ENCODE measurements around the gene IGHMBP2. TPM values are rescaled to one million over a fixed set of nuclear protein-coding genes. Genes with fewer than 3 reads are reported as not detected.

Gene IGHMBP2
- total RNA-seq, 1 experiment from 2014 or later: 24.0 TPM

DNA sequence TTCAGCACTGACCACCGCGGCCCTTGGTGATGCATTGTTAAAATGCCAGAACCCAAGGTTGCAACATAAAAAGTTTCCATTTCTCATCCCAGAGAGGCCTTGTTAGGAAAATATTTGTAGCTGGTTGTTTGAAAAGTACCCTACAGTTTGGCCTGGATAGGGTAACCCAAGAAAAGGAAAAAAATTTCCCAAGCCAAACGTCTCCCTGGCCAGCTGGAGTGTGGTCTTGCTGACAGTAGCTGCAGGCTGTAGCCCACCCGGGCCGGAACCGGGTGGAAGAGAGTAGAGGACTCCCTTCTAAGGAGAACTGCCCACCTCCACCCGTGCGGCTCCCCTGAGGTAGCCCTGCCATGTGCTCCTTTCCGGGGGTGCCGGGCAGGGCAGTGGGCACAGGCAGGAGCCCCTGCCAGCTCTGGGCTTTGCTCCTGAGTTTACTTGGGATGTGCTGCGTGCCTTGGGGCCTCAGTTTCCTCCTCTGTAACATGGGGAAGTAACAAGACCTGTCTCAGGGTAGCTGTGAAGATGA, 38.5 kb downstream of the IGHMBP2 start:
- H3K4me2 ChIP-seq (ENCODE audit: insufficient read depth, insufficient read length, low read length): no peak overlapping the region
- H3K18ac ChIP-seq (ENCODE audit: insufficient read length, low read depth, low read length): no peak overlapping the region
- no peak overlapping the region for H3K4ac ChIP-seq (ENCODE audit: low read depth, low read length)
- no peak overlapping the region for H2AFZ ChIP-seq (ENCODE audit: low read length)
- H2BK5ac ChIP-seq (ENCODE audit: insufficient read length, low read length): no peak overlapping the region
- no peak overlapping the region for H4K8ac ChIP-seq (replicated peaks; ENCODE audit: insufficient read length, low read depth, low read length)
- no peak overlapping the region for H2BK12ac ChIP-seq (ENCODE audit: insufficient read length, low read depth, low read length)
- no CpG with 5 or more reads among the region's 11 CpGs for WGBS (ENCODE audit: extremely low coverage, insufficient read length, low lambda C conversion rate)
- no peaks in the 10 kb centered on the region for H3K27me3 ChIP-seq (ENCODE audit: insufficient read depth, low read length)
- H3K23ac ChIP-seq (ENCODE audit: insufficient read length, low read depth, low read length): no peak overlapping the region
- Mint-ChIP-seq H3K4me3 (no peak overlapping the region), H3K9me3 (no peaks in the 10 kb centered on the region), H3K27ac (peak overlapping the region in 2 of 3 experiments; percentile 70 to 92; a peak in 1 of 7 replicates), H3K27me3 (ENCODE audit: low read depth) (no peaks in the 10 kb centered on the region; the same call in 1 of the 2 replicates), H3K4me1 (peaks cover 9 to 10% of the 10 kb centered on the region in 2 experiments), H3K36me3 (ENCODE audit: insufficient read depth in 1 of 3, low read depth in 3 of 3) (peaks cover 0 to 25% (median 20%) of the 10 kb centered on the region in 3 experiments; a peak in 5 of 7 replicates)
- no peak overlapping the region for H3K14ac ChIP-seq (ENCODE audit: insufficient read depth, low read length)
- H3T11ph ChIP-seq (ENCODE audit: low read length): no peak overlapping the region
- no peak overlapping the region for H2BK20ac ChIP-seq (ENCODE audit: low read depth, low read length, poor library complexity, severe bottlenecking)
- H3K79me2 ChIP-seq (ENCODE audit: insufficient read depth, low read length): no peaks in the 10 kb centered on the region
- no peak overlapping the region for H4K91ac ChIP-seq (ENCODE audit: insufficient read length, low read depth, low read length)
- no peak overlapping the region for H4K5ac ChIP-seq (ENCODE audit: insufficient read length, low read depth, low read length)
- no peak overlapping the region for H2BK120ac ChIP-seq (ENCODE audit: low read depth, low read length, poor library complexity, severe bottlenecking)
- H3K9ac ChIP-seq (ENCODE audit: extremely low read depth, insufficient read length, low read length): no peak overlapping the region
- no peaks in the 10 kb centered on the region for H3K79me1 ChIP-seq (ENCODE audit: insufficient read depth, low read depth, low read length, poor library complexity, severe bottlenecking)
- no peak overlapping the region for H2AK5ac ChIP-seq (ENCODE audit: insufficient read length, low read length)
- H4K20me1 ChIP-seq (ENCODE audit: control insufficient read depth, insufficient read depth, insufficient read length): no peaks in the 10 kb centered on the region
- H3K4me1 ChIP-seq (ENCODE audit: insufficient read depth, low read length): no peaks in the 10 kb centered on the region
- no peak overlapping the region for H2BK15ac ChIP-seq (ENCODE audit: low read depth, low read length)
- no peak for DNase-seq
- no peak overlapping the region for H3K56ac ChIP-seq (ENCODE audit: insufficient read length, low read depth, low read length)
- no peaks in the 10 kb centered on the region for H3K23me2 ChIP-seq (ENCODE audit: insufficient read length, low read depth, low read length, poor library complexity, severe bottlenecking)
- no peaks in the 10 kb centered on the region for H3K9me3 ChIP-seq (ENCODE audit: control insufficient read depth, low read depth, low read length)
- TF ChIP-seq, protein P1, sequence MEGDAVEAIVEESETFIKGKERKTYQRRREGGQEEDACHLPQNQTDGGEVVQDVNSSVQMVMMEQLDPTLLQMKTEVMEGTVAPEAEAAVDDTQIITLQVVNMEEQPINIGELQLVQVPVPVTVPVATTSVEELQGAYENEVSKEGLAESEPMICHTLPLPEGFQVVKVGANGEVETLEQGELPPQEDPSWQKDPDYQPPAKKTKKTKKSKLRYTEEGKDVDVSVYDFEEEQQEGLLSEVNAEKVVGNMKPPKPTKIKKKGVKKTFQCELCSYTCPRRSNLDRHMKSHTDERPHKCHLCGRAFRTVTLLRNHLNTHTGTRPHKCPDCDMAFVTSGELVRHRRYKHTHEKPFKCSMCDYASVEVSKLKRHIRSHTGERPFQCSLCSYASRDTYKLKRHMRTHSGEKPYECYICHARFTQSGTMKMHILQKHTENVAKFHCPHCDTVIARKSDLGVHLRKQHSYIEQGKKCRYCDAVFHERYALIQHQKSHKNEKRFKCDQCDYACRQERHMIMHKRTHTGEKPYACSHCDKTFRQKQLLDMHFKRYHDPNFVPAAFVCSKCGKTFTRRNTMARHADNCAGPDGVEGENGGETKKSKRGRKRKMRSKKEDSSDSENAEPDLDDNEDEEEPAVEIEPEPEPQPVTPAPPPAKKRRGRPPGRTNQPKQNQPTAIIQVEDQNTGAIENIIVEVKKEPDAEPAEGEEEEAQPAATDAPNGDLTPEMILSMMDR (conservative IDR thresholded peaks at IDR 0.05): no peak
- no peak overlapping the region for H3K27ac ChIP-seq (ENCODE audit: insufficient read length, low read depth, low read length)
